HS-5 (cell line): ENCODE results near the gene DCAF16.

Experiments used
- DNase-seq: peaks from one replicate; pipeline ENCODE4 v3.0.0-alpha.2; 2012; ENCODE audit warnings: low read depth

Gene DCAF16

GRCh38 chr4:17781300-17782287 is 29.0 kb downstream of the DCAF16 start, which contains the start of gene FAM184B:
TSS of gene FAM184B (minus strand) at chr4:17781621. CDS start at chr4:17781299, 322 bp downstream.
- no peak for DNase-seq

GRCh38 chr4:17780501-17781299 is 29.9 kb downstream of the DCAF16 start:
- DNase-seq = no peak

DNA sequence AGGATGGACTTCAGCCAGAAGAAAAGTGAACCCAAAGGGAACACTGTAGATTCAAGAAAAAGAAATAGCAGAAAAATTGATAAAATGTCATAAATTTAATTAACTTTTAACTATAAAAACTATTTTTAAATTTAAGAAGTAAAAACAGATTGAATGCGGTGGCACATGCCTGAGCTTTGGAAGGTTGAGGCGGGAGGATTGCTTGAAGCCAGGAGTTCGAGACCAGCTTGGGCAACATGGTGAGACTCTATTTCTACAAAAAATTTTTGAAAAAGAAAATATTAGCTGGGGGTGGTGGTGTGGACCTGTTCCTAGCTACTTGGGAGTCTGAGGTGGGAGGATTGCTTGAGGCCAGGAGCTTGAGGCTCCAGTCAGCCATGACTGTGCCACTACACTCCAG is 32.1 kb downstream of the DCAF16 start:
- no peak for DNase-seq

DNA sequence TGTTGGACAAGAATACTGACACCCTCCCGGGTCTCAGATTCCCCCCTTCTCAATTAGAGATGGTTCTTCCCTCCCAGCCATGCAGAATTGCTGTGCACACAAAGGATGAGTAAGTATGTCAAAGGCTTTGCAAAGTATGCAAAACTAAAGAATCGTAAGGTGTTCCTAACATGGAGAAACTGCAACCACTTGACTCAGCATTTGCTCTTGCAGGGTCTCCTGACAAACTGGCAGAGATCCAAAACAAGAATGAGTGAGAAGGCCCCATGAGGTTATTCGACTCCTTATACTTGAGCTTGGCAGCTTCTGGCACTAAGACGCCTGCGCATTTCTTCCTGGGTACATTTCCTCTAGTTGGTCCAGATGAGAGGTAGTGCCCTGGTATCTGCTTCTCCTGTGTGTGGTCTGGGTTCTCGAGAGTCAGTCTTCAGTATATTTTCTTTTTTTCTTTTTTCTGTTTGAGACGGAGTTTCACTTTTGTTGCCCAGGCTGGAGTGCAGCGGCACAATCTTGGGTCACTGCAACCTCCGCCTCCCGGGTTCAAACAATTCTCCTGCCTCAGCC is 37.3 kb downstream of the DCAF16 start:
- DNase-seq = no peak

GRCh38 chr4:17771284-17771908 is 39.2 kb downstream of the DCAF16 start:
- DNase-seq = no peak

DNA sequence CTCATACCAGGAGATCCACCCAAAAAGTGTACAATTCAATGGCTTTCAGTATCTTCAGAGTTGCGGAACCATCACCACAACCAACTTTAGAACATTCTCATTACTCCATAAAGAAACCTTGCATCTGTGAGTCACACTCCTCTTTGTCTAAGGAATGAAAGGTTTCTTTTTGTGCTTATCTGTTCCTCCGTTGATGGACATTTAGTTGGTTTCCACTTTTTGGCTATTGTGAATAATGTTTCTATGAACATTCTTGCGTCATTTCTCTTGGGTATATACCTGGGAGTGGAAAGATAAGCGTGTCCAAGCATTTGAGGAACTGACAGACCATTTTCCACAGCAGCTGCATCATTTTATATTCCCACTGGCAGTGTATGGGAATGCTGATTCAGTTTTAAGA is 39.7 kb downstream of the DCAF16 start:
- DNase-seq = no peak

- DNase-seq = no peak
Observed at GRCh38 chr4:17769406-17770174, 41.0 kb downstream of the DCAF16 start.

DNA sequence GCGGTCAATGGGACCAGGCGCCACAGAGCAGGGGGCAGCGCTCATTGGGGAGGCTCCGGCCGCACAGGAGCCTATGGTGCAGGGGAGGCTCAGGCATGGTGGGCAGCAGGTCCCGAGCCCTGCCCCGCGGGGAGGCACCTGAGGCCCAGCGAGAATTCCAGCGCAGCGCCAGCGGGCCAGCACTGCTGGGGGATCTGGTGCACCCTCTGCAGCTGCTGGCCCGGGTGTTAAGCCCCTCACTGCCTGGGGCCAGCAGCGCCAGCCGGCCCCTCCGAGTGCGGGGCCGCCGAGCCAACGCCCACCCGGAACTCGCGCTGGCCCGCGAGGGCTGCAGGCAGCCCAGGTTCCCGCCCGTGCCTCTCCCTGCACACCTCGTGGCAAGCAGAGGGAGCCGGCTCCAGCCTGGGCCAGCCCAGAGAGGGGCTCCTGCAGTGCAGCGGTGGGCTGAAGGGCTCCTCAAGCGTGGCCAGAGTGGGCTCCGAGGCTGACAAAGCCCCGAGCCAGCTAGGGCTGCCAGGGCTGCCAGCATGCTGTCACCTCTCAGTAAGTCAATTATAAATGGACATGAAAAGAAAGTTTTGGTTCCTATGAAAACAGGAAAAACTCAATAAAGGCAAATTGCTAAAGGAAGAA is 43.6 kb downstream of the DCAF16 start:
- no peak for DNase-seq

GRCh38 chr4:17765514-17766286 is 44.9 kb downstream of the DCAF16 start:
- no peak for DNase-seq

DNA sequence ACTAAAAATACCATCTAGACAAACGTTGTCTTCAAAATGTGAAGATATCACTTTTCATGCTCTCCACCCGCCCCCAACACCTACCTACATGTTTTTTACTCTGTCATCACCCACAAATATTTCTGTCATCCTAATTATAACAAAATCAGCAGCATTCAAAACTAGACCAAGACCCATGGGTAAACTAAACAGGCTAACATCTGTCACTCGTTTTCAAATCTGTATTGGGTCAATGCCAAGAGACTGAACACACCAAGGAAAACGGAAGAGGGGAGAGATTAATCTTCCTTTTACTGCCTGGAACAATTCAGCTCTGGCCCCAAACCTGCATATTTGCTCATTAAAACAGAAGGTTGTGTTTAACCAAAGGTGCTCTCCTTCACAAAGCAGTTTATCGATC is 46.6 kb downstream of the DCAF16 start:
- DNase-seq = no peak

- no peak for DNase-seq
Observed at GRCh38 chr4:17763416-17763815, 47.1 kb downstream of the DCAF16 start.

DNA sequence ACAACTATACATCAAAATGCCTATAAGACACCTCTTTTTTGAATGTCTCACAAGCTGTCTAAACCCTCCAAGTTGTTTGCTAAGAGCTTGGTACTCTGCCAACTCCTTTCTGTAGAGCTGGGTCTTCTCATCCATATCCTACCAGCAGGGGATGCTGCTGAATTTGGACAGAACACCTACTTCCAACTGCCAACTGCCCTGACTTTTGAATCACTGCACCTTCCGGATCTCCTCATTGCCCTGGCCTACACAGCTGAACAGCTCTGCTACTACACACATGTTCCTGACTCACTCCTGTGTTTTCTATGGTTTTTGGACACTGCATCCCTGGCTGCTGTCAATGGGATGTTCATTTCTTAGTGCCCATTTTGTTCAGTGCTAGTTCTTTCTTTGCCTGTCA is 47.8 kb downstream of the DCAF16 start:
- DNase-seq = no peak

DNA sequence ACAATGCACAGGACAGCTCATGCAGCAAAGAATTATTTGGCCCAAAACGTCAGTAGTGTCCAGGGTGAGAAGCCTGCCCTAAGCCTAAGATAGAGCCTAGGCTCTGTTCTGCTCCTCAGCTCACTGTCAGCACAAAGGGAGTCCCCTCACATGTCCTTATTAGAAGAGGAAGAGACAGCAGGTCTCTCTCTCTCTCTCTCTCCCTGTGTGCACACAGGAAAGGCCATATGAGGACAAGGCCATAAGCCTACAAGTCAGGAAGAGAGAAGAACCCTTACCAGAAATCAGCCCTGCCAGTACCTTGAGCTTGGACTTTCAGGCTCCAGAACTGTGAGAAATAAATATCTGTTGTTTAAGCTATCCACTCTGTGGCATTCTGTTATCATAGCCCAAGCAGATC is 49.5 kb downstream of the DCAF16 start:
- no peak for DNase-seq

- DNase-seq = no peak
Observed at GRCh38 chr4:17760626-17761025, 49.9 kb downstream of the DCAF16 start.

- DNase-seq = no peak
Observed at GRCh38 chr4:17758485-17758884, 52.1 kb downstream of the DCAF16 start.

- DNase-seq = no peak
Observed at GRCh38 chr4:17757621-17758020, 52.9 kb downstream of the DCAF16 start.

DNA sequence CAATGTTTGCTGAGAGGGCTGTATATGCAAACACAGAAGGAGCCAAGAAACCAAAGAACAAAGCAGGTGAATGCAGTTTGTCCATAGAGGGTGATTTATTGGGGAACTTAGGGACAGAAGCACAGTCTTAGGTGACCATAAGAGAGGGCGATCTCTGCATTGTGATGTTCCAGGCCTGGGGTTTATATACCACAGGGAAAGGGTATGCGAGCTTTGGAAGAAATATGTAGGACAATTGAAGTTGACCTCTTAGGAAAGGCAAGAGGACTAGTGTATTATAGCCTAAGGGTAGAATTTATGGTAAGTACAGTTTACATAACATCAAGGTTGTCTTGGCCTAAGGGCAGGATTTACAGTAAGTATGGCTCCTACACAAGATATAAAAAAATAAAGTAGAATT is 56.9 kb downstream of the DCAF16 start:
- no peak for DNase-seq
